Adrenal gland (tissue), 12 donors: Measurements from ENCODE around the gene CMBL. TPM values are rescaled to one million over a fixed set of nuclear protein-coding genes. Genes with fewer than 3 reads are reported as not detected.
A peak's percentile ranks its signal among the peaks of the same experiment; 100 is the strongest.

ENCODE experiments used
- DNase-seq, 7 donors: peaks; one replicate each; pipeline ENCODE4 v3.0.0-alpha.2; 2019 to 2020
- H3K27ac ChIP-seq, 5 donors: fragments of 200-600 bp; sonication (generic) in 4 of 5; 1 replicate in 3 of 5; 2 replicates in 2 of 5; pipeline versions ENCODE4 v1.5.1 to v1.8.0; 2016 to 2020; ENCODE audit warnings: mild to moderate bottlenecking in 1 of 5
- H3K27me3 ChIP-seq: fragments of 200-600 bp; 2 replicates; pipeline ENCODE4 v1.8.0; 2021
- H3K36me3 ChIP-seq, 2 donors: fragments of 200-600 bp; replicated peaks in 1 of 2; 1 replicate in 1 of 2; 2 replicates in 1 of 2; pipeline versions ENCODE4 v1.5.1 to v1.8.0; 2018 to 2022
- H3K4me1 ChIP-seq, 2 donors: fragments of 200-600 bp; replicated peaks in 1 of 2; 1 replicate in 1 of 2; 2 replicates in 1 of 2; pipeline versions ENCODE4 v1.5.1 to v1.8.0; 2018 to 2021
- H3K4me3 ChIP-seq, 4 donors: fragments of 200-600 bp; sonication (generic) in 3 of 4; one replicate each; pipeline ENCODE4 v1.5.1; 2016 to 2018
- H3K9me3 ChIP-seq, 3 donors: fragments of 200-600 bp; sonication (generic) in 1 of 3; replicated peaks in 1 of 3; 1 replicate in 2 of 3; 2 replicates in 1 of 3; pipeline versions ENCODE4 v1.5.1 to v1.8.0; 2016 to 2021
- POLR2A ChIP-seq, 2 donors: fragments of 450-650 bp; IDR thresholded peaks; one replicate each; pipeline ENCODE4 v1.6.1; 2017; ENCODE audit warnings: antibody characterized with exemption in 2 of 2, mild to moderate bottlenecking in 2 of 2, moderate library complexity in 1 of 2
- WGBS, 4 donors: extraction: QIAGEN DNeasy Blood & Tissue Kit in 2 of 4; methylation state at CpG; one replicate each; pipeline versions ENCODE4 v1.1.5 to v1.1.7; 2013 to 2017; 5-methylcytosine and 5-hydroxymethylcytosine counted together
- intact Hi-C, 2 donors: fragments of 100-400 bp; cut with DNase I; formaldehyde crosslinking; loops; one replicate each; pipeline versions ENCODE4 v1.14.1 to v1.15.0; 2022 to 2023
- polyA plus RNA-seq, 3 donors: library from polyadenylated mRNA; stranded (reverse); fragments of 200-250 nt in 2 of 3; fragments of 350-450 nt in 1 of 3; fragmentation: Illumina TruSeq in 1 of 3; extraction: RNeasy Lipid Tissue Mini Kit (QIAGEN cat#74804) in 1 of 3; gene quantifications; one replicate each; pipeline ENCODE4 v1.2.3, GENCODE V29; 2013 to 2014
- total RNA-seq, 9 donors: library from RNA; depleted of rRNA in 4 of 9; stranded (reverse); fragments of >200 nt in 4 of 9; fragments of 120-200 nt in 1 of 9; fragmentation: NEBNext Ultra II Directional in 1 of 9; extraction: Animal tissue kit (Norgen Biotek cat#: 25700) in 1 of 9; gene quantifications; one replicate each; pipeline versions ENCODE4 v1.1.0 to v1.2.4, GENCODE V29; 2013 to 2023
- TF ChIP-seq, protein P1 (sequence below), 6 experiments: fragments of 450-650 bp in 4 of 6; fragments of 200-600 bp in 2 of 6; sonication (generic) in 1 of 6; IDR thresholded peaks; 1 replicate in 5 of 6; 2 replicates in 1 of 6; pipeline versions ENCODE4 v1.5.1 to v1.8.0; 2016 to 2021; ENCODE audit warnings: antibody characterized with exemption in 6 of 6, mild to moderate bottlenecking in 2 of 6, moderate library complexity in 1 of 6
- donor health status: healthy with polysubstance abuse.
- donor health status: Bipolar disorder and iron deficiency.
- donor health status: DM: yes; HTN: yes; CAD: no.
- donor health status: DM: no; HTN: no; CAD: no.
- donor health status: DM: no; HTN: no; CAD: no.
- donor health status: DM: yes; HTN: yes; CAD: no.

Gene CMBL
- total and polyA plus RNA-seq, 12 donors: 14.9 to 87.7 (median 28.9) TPM

DNA sequence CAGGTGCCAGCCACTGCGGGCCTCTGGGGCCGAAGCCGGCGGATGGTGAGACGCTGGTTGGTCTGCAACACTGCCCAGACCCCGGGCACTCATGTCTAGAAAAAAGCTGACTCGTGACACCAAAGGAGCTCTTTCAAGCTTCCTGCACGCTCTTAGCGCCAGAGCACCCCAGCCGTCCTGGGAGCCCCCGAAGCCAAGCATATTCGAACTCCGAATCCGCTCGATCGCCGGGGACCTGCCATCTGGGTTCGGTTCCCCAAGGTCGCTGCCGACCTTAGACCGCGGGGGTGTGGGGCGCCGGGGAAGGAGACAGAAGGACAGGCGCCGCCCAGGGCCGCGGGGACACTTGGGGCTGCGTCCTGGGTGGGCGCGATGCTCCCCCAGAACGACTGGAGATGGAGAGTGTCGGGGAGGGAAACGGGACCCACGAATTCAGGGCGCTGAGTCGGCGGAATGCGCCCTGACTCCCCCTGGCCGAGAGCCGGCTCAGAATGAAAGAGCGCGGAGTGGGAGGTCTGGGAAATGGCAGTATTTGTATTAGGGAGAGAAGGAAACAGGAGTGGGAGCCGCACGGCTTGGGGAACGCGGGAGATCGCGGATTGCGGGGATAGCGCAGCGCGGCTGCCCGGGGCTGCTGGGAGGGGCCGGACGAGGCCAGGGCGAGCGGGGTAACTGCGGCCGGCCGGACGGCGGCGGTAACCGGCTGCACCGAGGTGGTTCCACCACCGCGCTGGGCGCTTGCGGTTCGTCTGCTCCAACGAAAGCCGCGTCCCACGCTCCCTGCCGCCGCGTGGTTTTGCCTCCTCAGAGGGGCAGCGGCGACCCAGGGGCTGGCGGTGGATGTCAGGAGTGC lies 25.7 kb upstream of the CMBL start:
- H3K36me3 ChIP-seq: no peaks in the 10 kb centered on the region
- WGBS, 4 donors: 2 to 3% (median 2%) methylated on average over 25 to 81 of the region's 81 CpGs
- H3K4me1 ChIP-seq: peaks cover 9 to 25% of the 10 kb centered on the region in 2 donors
- no peaks in the 10 kb centered on the region for H3K9me3 ChIP-seq
- peak; percentile 26 to 58 (median 47) for DNase-seq
- TF ChIP-seq, protein P1, sequence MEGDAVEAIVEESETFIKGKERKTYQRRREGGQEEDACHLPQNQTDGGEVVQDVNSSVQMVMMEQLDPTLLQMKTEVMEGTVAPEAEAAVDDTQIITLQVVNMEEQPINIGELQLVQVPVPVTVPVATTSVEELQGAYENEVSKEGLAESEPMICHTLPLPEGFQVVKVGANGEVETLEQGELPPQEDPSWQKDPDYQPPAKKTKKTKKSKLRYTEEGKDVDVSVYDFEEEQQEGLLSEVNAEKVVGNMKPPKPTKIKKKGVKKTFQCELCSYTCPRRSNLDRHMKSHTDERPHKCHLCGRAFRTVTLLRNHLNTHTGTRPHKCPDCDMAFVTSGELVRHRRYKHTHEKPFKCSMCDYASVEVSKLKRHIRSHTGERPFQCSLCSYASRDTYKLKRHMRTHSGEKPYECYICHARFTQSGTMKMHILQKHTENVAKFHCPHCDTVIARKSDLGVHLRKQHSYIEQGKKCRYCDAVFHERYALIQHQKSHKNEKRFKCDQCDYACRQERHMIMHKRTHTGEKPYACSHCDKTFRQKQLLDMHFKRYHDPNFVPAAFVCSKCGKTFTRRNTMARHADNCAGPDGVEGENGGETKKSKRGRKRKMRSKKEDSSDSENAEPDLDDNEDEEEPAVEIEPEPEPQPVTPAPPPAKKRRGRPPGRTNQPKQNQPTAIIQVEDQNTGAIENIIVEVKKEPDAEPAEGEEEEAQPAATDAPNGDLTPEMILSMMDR (IDR thresholded peaks at IDR 0.05): peak in 3 of 6 experiments; percentile 11 to 37 (median 31)
- no peak for TF ChIP-seq POLR2A (IDR thresholded peaks at IDR 0.05)
- H3K4me3 ChIP-seq: peak overlapping the region in 3 of 4 donors; percentile 49 to 82 (median 58)
- intact Hi-C loops: no loop called here
- H3K27me3 ChIP-seq: no peaks in the 10 kb centered on the region
- peak overlapping the region in 2 of 5 donors; percentile 39 to 56 for H3K27ac ChIP-seq

DNA sequence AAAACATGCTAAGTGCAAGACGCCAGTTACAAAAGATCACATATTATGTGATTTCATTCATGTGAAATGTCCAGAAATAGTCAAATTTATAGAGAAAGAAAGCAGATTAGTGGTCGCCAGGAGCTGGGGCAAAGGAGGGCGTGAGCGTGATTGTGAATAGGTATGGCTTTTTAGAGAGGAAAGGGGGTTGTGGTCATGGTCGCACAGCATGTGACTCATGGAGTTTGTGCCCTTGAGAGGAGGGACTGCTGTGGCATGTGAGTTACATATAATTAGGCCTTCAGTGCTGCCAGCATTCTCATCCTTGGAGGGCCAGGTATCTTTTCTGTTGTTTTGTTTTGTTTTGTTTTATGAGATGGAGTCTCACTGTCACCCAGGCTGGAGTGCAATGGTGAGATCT lies 24.6 kb upstream of the CMBL start:
- no peak overlapping the region for H3K4me3 ChIP-seq
- H3K4me1 ChIP-seq: peaks cover 9 to 25% of the 10 kb centered on the region in 2 donors
- 75 to 86% (median 83%) methylated on average over 5 of the region's 5 CpGs for WGBS, 4 donors
- no peak overlapping the region for H3K27ac ChIP-seq
- no peaks in the 10 kb centered on the region for H3K27me3 ChIP-seq
- DNase-seq: peak in 1 of 7 donors; percentile 42
- no peak for TF ChIP-seq POLR2A (IDR thresholded peaks at IDR 0.05)
- TF ChIP-seq, protein P1 (IDR thresholded peaks at IDR 0.05): no peak
- H3K36me3 ChIP-seq: no peaks in the 10 kb centered on the region
- H3K9me3 ChIP-seq: no peaks in the 10 kb centered on the region
- intact Hi-C loops: no loop called here

DNA sequence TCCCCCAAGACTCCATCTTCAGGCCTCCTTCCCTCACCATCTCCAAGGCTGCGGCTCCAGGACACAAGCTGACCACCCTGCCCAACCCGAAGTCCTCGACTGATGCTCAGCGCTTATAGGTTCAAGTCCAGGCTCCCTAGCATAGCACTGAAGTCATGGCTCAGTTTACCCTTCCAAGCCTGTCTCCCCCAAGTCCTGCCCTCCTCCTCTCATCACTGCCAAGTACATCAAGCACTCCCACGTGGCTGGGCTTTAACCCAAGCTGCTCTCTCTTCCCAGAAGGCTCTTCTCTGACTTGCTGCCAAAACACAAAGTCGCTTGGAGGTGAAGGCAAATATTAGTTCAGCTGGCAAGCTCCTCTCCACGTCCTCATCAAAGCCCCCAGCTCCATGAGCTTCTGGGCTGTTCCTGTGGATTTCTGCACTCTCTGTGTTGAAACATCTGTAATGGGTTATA lies 23.7 kb upstream of the CMBL start:
- Histone ChIP-seq H3K4me1 (peaks cover 9 to 25% of the 10 kb centered on the region in 2 donors), H3K4me3 (no peak overlapping the region), H3K36me3 (no peaks in the 10 kb centered on the region), H3K9me3 (no peaks in the 10 kb centered on the region), H3K27ac (peak overlapping the region in 1 of 5 donors; percentile 79), H3K27me3 (no peaks in the 10 kb centered on the region)
- TF ChIP-seq POLR2A (IDR thresholded peaks at IDR 0.05): no peak
- TF ChIP-seq, protein P1 (IDR thresholded peaks at IDR 0.05): no peak
- WGBS, 4 donors: 54 to 64% (median 59%) methylated on average over 7 of the region's 7 CpGs
- intact Hi-C loops: no loop called here
- peak in 6 of 7 donors; percentile 53 to 80 (median 58) for DNase-seq

DNA sequence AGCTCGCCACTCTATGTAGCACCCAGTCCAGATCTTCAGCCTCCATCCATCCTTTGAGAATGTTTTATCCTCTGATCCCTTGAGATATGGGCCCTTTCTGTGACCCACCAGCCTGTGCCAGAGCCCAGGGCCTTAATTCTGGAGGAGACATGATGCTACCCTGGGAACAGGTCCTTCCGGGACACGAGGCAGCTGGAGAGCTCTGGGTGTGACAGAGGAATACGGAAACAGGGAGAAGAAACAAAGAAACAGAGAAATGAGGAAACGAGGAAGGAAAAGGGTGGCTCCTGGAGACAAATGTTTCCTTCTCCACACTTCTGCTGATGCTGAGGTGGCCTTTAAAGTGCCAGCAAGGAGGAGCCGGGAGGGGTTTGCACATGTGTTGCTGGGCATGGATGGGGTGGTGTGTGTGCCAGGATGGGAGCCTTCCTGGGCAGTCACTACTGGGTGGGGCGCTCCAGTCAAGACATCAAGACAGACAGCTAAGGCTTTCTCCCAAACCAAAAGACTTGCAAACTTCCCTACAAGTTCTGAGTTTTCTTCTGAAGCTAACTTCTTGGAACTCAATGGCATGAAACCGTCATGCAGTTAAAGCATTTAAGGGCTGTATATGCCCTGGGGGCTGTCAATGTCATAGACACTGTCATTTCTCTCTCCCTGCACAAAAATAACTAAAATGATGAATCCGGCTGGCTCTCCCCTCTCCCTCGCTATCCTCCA lies 23.0 kb upstream of the CMBL start:
- intact Hi-C loops: no loop called here
- Histone ChIP-seq H3K4me1 (peaks cover 9 to 25% of the 10 kb centered on the region in 2 donors), H3K27ac (peak overlapping the region in 2 of 5 donors; percentile 2 to 79), H3K9me3 (no peaks in the 10 kb centered on the region), H3K27me3 (no peaks in the 10 kb centered on the region), H3K36me3 (no peaks in the 10 kb centered on the region), H3K4me3 (no peak overlapping the region)
- peak in 1 of 7 donors; percentile 46 for DNase-seq
- no peak for TF ChIP-seq POLR2A (IDR thresholded peaks at IDR 0.05)
- TF ChIP-seq, protein P1 (IDR thresholded peaks at IDR 0.05): no peak
- whole genome bisulfite sequencing, 4 donors: 66 to 80% (median 78%) methylated on average over 9 to 10 of the region's 10 CpGs
